CD4-positive, alpha-beta T cell (primary cell): ENCODE measurements around the gene C1GALT1C1. TPM values are rescaled to one million over a fixed set of nuclear protein-coding genes. Genes with fewer than 3 reads are reported as not detected.

Source experiments
- ATAC-seq: fragments of 200-7000 bp; cut with Tn5 transposase; one replicate; pipeline ENCODE4 v1.10.0; 2022; ENCODE audit warnings: mild to moderate bottlenecking; ENCODE audit not compliant: poor library complexity
- CTCF ChIA-PET: fragments of 350-600 bp; sonication (Branson Sonifier 250); formaldehyde crosslinking; loops from one replicate; lab custom pipeline; 2021; ENCODE audit warnings: antibody characterized with exemption, inconsistent platforms; lab: Charles Lee
- POLR2A ChIA-PET: fragments of 350-600 bp; sonication (Branson Sonifier 250); formaldehyde crosslinking; loops from one replicate; lab custom pipeline; 2021; ENCODE audit warnings: antibody characterized with exemption, inconsistent platforms; lab: Charles Lee
- DNase-seq, 14 experiments: peaks; one replicate each; pipeline ENCODE4 v3.0.0-alpha.2; 2013 to 2020; ENCODE audit warnings: mixed read lengths in 2 of 14
- H3K27ac ChIP-seq, 2 donors: one replicate each; pipeline versions ENCODE4 v1.5.1 to v1.7.0; 2013; ENCODE audit warnings: low read length in 2 of 2, low read depth in 1 of 2, mild to moderate bottlenecking in 1 of 2
- H3K27me3 ChIP-seq, 2 experiments: 1 replicate in 1 of 2; 2 replicates in 1 of 2; pipeline versions ENCODE4 v1.6.1 to v1.7.0; 2013; ENCODE audit warnings: low read length in 2 of 2, control low read depth in 1 of 2, mild to moderate bottlenecking in 1 of 2, moderate library complexity in 1 of 2; ENCODE audit not compliant: insufficient read depth in 2 of 2, control insufficient read depth in 1 of 2
- H3K36me3 ChIP-seq: one replicate; pipeline ENCODE4 v1.6.1; 2013; ENCODE audit warnings: low read length, control low read depth; ENCODE audit not compliant: insufficient read depth
- H3K4me1 ChIP-seq: one replicate; pipeline ENCODE4 v1.6.1; 2013; ENCODE audit warnings: low read length, control low read depth; ENCODE audit not compliant: insufficient read depth
- H3K4me3 ChIP-seq: one replicate; pipeline ENCODE4 v1.5.1; 2013; ENCODE audit warnings: mild to moderate bottlenecking, low read length, moderate library complexity
- H3K9me3 ChIP-seq, 2 experiments: 1 replicate in 1 of 2; 2 replicates in 1 of 2; pipeline versions ENCODE4 v1.6.1 to v1.7.0; 2013; ENCODE audit warnings: low read length in 2 of 2, mild to moderate bottlenecking in 2 of 2, control low read depth in 1 of 2, moderate library complexity in 1 of 2; ENCODE audit not compliant: control insufficient read depth in 1 of 2, insufficient read depth in 1 of 2
- H3K27ac Mint-ChIP-seq: one replicate; pipeline ENCODE4 v1.8.0; 2020; ENCODE audit warnings: mixed read lengths
- H3K27me3 Mint-ChIP-seq: one replicate; pipeline ENCODE4 v1.8.0; 2021; ENCODE audit warnings: mixed read lengths
- H3K36me3 Mint-ChIP-seq: one replicate; pipeline ENCODE4 v1.8.0; 2021; ENCODE audit warnings: low read depth, mixed read lengths
- H3K4me1 Mint-ChIP-seq: one replicate; pipeline ENCODE4 v1.8.0; 2021; ENCODE audit warnings: low read depth, mixed read lengths
- H3K4me3 Mint-ChIP-seq: one replicate; pipeline ENCODE4 v1.8.0; 2020; ENCODE audit warnings: mild to moderate bottlenecking, mixed read lengths
- H3K9me3 Mint-ChIP-seq: one replicate; pipeline ENCODE4 v1.8.0; 2020; ENCODE audit warnings: mixed read lengths
- CTCF ChIP-seq: fragments of 200-600 bp; IDR thresholded peaks from one replicate; pipeline ENCODE4 v1.8.0; 2022; ENCODE audit warnings: antibody characterized with exemption, mild to moderate bottlenecking
- intact Hi-C, 2 experiments: fragments of 100-400 bp; cut with DNase I in 1 of 2; cut with micrococcal nuclease in 1 of 2; formaldehyde crosslinking; loops; one replicate each; pipeline versions ENCODE4 v1.15.1 to v1.9.0; 2023 to 2025; cut with DNase I, micrococcal nuclease
- total RNA-seq, 174 experiments: library from RNA in 2 of 174; stranded (reverse) in 2 of 174; gene quantifications; one replicate each; pipeline ENCODE4 v1.2.3 and lab custom pipeline; 2021 to 2026

C1GALT1C1 gene
- total RNA-seq, 2 experiments from 2014 or later, result 2.3 to 3.3 TPM

- no peaks in the 10 kb centered on the region for H3K27me3 Mint-ChIP-seq
- H3K36me3 ChIP-seq, result no peaks in the 10 kb centered on the region
- H3K9me3 Mint-ChIP-seq, result no peaks in the 10 kb centered on the region
- no peak overlapping the region for H3K4me3 ChIP-seq
- DNase-seq (no peak), ATAC-seq (no peak)
- ChIA-PET POLR2A (interaction anchor here (0.7 kb wide), 1 partner anchor 207 kb away, joined by 3 read pairs; no protein-coding TSS in a partner anchor), CTCF (interaction anchor here (0.5 kb wide), 1 partner anchor 179 kb away, joined by 3 read pairs; no protein-coding TSS in a partner anchor)
- H3K27ac Mint-ChIP-seq, result no peak overlapping the region
- H3K9me3 ChIP-seq, result no peaks in the 10 kb centered on the region
- H3K27me3 ChIP-seq, result no peaks in the 10 kb centered on the region
- TF ChIP-seq CTCF, result no peak
- no peaks in the 10 kb centered on the region for H3K36me3 Mint-ChIP-seq
- H3K4me1 Mint-ChIP-seq, result no peaks in the 10 kb centered on the region
- H3K27ac ChIP-seq, result no peak overlapping the region
- H3K4me1 ChIP-seq, result no peaks in the 10 kb centered on the region
- intact Hi-C loops, result no loop called here
- no peak overlapping the region for H3K4me3 Mint-ChIP-seq
Measured at GRCh38 chrX:120672841-120673530, 43.1 kb upstream of the C1GALT1C1 start.

GRCh38 chrX:120672389-120672788 is 42.5 kb upstream of the C1GALT1C1 start:
- Mint-ChIP-seq H3K4me3 (no peak overlapping the region), H3K27me3 (no peaks in the 10 kb centered on the region), H3K27ac (no peak overlapping the region), H3K9me3 (no peaks in the 10 kb centered on the region), H3K4me1 (no peaks in the 10 kb centered on the region), H3K36me3 (no peaks in the 10 kb centered on the region)
- no peak for ATAC-seq
- H3K9me3 ChIP-seq, result no peaks in the 10 kb centered on the region
- intact Hi-C loops, result no loop called here
- no peaks in the 10 kb centered on the region for H3K4me1 ChIP-seq
- DNase-seq, result no peak
- no peak overlapping the region for H3K4me3 ChIP-seq
- H3K27ac ChIP-seq, result no peak overlapping the region
- H3K36me3 ChIP-seq, result no peaks in the 10 kb centered on the region
- ChIA-PET POLR2A (interaction anchor here (0.7 kb wide), 1 partner anchor 207 kb away, joined by 3 read pairs; no protein-coding TSS in a partner anchor), CTCF (interaction anchor here (0.5 kb wide), 1 partner anchor 179 kb away, joined by 3 read pairs; no protein-coding TSS in a partner anchor)
- no peak for TF ChIP-seq CTCF
- H3K27me3 ChIP-seq, result no peaks in the 10 kb centered on the region

GRCh38 chrX:120671963-120672362 is 42.1 kb upstream of the C1GALT1C1 start:
- no peaks in the 10 kb centered on the region for H3K36me3 ChIP-seq
- no peaks in the 10 kb centered on the region for H3K9me3 ChIP-seq
- Mint-ChIP-seq H3K27ac (no peak overlapping the region), H3K27me3 (no peaks in the 10 kb centered on the region), H3K9me3 (no peaks in the 10 kb centered on the region), H3K36me3 (no peaks in the 10 kb centered on the region), H3K4me3 (no peak overlapping the region), H3K4me1 (no peaks in the 10 kb centered on the region)
- H3K27me3 ChIP-seq, result no peaks in the 10 kb centered on the region
- H3K27ac ChIP-seq, result no peak overlapping the region
- DNase-seq, result no peak
- intact Hi-C loops, result no loop called here
- no peaks in the 10 kb centered on the region for H3K4me1 ChIP-seq
- TF ChIP-seq CTCF, result no peak
- ChIA-PET POLR2A (no interaction called here), CTCF (no interaction called here)
- H3K4me3 ChIP-seq, result no peak overlapping the region
- ATAC-seq, result no peak
